Hematopoietic multipotent progenitor cell treated with erythropoietin and hydrocortisone succinate and interleukin-3 and kit ligand, for 17 days (in vitro differentiated cells): ENCODE results near the gene TOX3.

Source experiments
- DNase-seq: peaks from one replicate; pipeline ENCODE4 v3.0.0-alpha.2; 2015; ENCODE audit warnings: low spot score

TOX3 gene

DNA sequence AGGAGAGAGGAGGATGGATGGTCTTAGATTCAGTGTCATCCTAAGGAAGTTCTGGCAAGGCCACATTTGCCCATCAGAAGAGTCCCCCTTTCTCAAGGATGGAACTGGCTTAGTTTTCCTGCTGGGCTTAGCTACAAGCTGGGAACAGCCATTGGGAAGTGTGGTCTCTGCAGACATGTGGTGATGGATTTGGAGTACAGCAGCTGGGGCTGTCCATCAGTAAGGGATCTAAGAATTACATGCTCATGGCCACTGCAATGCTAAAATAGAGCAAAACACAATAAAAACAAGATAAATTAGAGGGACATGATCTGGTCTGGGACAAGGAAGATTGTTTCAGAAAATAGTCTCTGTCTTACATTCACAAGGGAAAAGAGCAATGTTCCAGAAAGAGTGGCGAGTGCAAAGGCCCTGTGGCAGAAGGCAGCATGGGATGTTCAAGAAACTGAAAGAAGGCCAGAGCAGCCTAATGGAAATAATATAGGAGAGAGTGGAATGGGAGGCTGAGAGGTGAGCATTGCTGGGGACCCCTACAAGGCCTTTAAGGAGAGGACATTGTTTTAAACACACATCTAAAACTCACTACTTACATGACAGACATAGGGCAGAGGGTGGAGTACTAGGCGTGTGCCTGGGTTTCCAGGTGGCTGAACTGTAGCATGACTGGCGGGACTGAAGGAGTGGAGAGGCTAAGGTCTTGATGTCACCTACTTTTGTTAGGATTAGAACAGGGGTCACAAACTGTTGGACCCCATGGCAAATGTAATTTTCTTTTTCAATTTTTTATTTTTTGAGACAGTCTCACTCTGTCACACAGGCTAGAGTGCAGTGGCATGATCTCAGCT is 17.0 kb upstream of the TOX3 start:
- DNase-seq: no peak

DNA sequence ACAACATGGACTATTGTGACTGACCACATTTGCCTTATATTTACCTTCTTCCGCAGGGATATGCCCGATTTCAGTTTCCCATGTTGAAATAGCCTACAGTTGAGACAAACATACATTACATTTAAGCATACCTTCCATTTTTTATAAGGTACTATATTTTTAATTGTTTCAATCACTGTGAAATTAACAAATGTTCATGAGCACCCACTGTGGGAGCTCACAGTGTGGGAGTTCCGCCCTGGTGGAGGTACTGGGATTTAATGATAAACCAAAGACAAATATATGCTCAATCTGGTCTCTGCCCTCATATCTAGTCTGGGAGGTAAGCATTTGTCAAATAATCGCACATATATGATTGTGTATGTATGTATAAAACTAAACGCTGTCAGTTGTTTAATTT is 15.8 kb upstream of the TOX3 start:
- DNase-seq: no peak

DNA sequence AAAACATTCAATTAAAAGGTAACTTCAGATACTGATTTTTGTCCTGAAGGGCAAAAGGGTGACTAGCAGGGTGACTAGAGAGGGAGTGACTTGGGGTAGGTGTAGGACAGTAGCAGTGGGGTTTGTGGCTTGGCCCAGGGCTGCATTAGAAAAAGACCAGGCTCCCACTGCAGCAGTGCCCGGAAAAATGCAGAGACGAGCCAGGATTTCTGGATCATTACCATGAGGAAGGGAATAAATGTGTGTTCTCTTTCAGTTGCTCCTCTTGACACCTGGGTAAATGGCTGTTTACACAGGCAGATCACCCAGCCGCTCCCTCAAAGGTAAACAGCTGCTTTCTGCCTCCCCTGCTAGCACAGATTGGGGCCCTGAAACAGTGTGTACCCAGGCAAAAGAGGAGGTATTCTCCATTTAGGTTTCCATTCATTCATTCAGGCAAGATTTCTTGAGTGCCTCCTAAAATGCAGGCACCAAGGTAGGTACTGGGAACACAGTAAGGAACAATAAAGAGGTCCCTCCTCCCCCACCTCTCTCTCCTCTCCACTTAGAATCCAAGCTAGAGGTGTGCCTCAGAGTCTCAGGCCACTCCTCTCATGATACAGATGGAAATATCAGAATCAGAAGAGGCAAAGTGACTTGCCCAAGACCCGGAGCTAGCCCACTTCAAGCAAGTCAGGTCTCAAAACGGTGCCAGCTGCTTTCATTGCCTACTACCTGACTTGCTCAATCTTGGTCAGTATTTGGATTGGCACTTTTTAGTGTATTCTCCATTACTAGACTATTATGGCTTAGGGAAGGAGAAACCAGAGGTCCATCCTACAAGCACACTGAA is 15.2 kb upstream of the TOX3 start:
- DNase-seq: no peak

DNA sequence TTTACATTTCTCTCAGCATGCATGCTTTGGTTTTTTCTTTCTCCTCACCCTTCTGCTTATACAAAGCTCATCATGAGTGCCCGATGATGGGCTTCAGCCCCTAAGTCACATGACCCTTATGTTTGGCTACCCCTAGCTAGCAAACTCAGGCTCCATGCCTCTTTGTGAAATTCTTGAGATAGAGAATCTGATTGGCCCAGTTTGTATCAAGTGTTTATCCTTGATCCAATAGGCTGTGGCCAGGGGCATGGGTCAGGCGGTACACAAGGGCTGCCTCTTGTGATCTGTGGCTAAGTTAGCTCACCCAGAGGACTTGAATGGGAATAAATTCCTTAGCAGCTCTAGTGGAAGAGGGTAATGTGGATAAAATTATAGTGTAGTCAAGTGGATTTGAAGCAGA is 11.5 kb upstream of the TOX3 start:
- no peak for DNase-seq

DNA sequence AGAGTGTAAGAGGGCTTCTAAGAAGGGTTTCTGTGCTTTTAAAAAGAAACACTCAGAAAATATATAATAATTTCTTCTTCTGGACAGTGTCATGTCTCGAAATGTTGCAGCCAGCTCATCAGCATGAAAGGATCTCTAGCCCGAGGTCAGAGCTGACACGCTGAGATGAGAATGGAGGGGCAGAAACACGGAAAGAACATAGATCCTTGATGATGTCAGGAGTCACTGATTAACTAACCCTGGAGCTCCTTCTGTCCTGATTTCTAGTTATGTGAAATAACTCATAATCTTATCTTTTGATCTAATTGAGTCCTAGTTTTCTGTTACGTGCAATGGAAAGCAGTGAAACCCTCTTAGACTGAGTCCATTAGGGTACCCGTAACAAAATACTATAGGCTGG is 10.3 kb upstream of the TOX3 start:
- no peak for DNase-seq

DNA sequence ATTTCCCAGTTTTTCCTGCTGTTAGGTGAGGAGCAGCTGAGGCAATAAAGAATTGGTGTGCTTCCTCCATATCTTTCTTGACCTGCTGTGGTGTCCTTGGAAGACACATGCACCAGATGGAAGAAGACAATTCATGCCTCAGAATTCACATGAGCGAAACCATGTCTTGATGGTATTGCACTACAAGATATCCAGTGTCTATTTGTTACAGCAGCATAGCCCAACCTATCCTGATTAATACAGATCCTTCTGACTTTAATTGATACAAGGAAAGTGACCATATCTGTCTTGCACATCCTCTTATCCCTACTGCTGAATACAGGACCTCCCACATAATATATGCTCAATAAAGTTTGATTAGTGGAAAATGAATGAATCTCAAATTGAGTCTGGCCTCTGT is 9.1 kb upstream of the TOX3 start:
- no peak for DNase-seq

DNA sequence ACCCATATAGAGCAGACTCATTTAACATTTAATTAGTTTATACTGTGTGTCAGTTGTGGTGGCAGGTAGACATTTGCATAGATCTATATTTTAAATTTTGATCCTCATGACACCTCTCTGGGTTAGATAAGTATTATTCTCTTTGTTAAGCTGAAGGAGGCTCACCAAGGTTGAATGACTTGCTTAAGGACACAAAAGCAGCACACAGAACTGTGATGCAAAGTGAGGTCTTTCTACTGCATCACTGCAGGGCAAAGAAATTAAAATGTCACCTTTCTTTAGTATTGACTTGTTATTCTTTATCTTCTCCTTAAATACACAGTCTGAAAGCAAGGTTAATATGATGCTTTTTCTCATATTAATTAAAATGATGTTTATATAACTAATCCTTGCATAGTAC is 8.6 kb upstream of the TOX3 start:
- DNase-seq: no peak

DNA sequence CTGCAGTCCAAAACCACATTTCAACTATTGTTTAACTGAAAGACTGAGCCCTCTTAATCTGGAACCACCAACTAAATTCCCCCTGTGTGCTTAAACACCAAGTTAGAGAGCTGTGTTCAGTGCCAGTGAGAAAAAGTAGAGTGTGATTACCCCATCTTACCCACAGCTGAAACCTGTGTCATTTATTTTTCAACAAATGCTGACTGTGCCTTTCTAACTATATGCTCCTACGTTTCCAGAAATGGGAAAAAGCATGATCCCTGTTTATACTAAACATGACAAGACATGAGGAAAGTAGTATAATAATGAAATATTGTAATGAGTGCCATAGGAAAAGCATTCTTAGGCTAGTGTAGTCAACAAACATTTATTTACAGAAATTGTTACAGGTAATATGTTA is 7.4 kb upstream of the TOX3 start:
- no peak for DNase-seq

DNA sequence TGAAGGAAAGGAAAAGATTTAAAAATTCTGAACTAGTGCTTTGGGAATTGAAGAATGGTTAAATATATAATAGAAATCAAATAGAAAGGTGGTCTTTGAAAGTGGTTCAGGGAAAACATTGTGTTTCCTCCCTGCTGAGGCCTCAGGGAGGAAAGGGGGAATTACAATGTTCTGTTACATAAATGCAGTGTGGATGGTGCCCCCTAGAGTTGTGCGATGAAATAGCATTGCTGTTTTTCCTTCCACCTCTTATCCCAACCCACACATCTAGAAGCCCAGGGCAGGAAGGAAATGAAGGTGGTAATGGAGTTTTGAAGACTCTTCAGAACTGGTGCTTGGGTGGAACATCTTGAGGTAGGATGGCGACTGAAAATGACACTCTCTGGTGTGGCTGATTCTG is 6.4 kb upstream of the TOX3 start:
- no peak for DNase-seq

DNA sequence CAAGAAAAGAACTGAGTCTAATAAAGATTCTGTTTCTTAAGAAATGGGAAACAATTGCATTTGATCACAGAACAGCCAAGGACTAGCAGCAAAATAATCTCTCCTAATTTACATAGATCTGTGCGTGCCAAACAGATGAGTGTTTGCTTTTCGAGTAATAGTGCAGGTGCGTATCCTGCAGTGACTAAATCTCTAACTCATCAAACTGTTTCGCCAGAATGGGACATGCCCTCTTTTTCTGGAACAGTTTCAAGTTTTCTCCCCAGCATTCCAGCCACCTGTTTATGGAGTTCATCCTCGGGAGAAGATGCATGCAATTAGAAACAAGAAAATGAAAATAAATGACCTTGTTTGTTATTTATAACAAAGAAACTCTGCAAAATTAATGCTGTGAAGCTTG is 5.7 kb upstream of the TOX3 start:
- no peak for DNase-seq

DNA sequence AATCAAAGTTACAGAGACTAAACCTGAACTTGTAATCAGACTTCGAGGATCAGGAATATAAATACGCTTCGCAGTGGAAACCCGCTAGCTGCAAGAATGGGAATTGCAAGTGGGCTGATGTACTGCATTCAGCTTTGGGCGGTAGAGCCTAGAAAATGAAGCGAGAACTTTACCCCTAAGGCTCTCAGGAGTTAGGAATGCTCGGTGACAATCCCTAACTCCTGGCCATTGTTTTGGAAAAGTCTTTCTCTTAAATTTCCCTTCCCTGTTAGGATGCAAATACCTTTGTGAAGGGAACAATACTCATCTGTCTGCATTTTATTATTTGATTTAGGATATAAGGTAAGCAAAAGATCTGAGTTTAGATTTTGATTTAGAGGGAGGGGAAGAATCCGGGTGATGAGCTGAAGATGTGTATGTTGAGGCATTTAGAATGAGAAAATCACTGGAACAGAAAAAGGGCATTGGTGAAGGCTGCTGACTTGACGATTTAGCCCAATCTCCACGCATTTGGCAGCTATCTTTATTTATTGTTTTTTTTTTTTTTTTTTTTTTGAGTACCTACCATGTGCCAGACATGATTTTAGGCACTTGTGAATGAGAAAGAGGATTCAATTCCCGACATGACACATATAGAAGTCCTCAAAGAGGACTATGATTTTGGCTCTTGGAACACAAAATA is 2.2 kb upstream of the TOX3 start:
- DNase-seq: no peak

DNA sequence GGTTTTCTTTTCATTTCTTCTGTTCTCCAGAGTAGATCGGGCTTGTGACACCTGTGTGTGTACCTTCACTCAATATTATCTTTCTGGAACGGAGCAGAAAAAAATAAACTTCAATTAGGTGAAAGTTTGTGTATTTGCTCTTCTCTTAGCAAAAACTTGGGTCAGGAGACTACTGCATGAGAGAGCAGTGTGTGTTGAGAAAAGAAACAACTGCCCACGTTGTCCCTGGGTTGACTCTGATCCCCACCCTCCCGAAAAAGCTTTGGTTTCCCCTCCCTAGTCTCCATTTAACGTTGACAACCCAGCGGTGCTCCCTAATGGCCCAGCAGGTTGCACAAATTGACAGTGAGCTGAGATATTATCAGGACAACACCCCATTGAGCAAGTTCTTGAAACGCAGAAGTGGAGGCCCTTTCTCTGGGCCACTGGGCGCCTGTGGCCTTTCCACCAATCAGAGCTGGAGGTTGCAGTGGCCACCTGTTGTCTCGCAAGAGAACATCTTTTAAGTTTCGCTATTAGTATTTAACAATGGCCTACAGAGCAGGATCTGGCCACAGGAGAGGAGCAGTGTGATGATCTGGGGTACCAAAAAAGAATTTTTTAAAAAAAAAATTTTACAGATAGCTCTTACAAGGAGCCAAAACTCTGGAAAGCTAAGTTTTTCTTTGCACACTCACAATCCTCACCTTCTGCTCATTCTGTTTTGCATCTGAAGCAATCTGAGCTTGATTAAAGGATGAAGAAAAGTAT is 1.5 kb upstream of the TOX3 start:
- no peak for DNase-seq

DNA sequence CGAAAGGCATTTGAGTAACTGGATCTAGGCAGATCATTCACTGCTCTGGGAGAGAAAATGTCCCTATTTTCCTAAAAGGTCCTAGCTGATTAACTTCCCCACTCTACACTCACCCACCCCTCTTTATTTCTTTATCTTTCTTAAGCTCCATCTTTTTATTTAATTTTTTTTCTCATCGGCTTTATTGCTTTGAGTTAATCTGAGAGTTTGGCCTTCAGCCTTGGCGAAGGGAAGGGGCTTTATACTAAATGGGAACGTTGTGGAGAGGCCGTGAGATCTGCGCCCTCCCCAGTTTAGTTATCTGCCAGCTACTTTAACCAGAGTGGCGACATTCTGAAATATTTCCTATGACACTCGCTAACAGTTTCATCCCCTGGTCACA is 882 bp upstream of the TOX3 start:
- no peak for DNase-seq

DNA sequence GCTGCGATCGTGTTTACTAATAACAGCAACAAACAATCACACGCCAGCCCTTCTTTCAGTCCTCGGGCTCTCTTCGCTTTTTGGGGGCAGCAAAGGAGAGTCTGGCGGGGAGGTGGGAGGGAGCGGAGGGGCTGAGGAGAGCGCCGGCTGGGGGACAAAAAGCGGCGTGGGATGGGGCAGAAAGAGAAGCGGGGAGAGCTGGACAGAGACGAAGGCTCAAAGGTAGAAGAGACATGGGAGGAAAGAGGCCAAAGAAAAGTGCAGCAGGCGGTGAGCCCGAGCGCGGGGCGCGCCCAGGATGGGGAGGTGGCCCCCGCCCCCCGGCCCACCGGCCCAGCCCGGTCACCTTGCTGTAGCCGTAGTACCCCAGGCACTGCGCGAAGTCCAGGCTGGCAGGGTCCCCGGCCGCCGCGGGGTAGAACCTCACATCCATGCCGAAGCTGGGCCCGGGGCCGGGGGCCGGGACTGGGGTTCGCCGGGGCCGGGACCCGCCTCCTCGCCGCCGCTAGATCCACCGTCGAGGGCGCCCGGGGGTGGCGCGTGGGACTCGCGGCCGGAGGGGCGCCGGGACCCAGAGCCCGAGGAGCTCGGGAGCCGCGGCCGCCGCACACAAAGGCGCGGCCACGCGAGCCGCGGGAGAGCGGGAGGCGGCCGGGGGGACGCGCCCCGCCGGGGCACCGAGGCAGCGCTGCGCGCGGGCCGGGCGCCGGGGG is 496 bp downstream of the TOX3 start:
- no peak for DNase-seq

DNA sequence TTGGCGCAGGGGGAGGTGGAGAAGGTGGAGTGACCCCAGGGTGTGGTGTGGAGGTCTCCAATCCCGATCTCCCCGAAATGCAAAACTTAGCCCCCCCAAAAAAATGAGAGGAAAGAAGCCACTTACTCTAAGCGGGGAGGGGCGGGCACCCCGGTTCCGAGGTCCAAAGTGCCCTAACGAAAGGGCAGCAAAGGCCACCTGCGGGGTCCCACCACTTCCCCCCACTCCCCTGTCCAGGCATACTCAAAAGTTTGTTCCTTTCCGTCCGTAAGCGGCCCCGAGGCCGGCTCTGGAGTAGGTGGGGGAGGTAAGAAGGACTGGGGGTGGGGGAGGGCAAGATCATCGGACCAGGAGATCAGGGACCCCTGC is 1.1 kb downstream of the TOX3 start:
- DNase-seq: no peak

DNA sequence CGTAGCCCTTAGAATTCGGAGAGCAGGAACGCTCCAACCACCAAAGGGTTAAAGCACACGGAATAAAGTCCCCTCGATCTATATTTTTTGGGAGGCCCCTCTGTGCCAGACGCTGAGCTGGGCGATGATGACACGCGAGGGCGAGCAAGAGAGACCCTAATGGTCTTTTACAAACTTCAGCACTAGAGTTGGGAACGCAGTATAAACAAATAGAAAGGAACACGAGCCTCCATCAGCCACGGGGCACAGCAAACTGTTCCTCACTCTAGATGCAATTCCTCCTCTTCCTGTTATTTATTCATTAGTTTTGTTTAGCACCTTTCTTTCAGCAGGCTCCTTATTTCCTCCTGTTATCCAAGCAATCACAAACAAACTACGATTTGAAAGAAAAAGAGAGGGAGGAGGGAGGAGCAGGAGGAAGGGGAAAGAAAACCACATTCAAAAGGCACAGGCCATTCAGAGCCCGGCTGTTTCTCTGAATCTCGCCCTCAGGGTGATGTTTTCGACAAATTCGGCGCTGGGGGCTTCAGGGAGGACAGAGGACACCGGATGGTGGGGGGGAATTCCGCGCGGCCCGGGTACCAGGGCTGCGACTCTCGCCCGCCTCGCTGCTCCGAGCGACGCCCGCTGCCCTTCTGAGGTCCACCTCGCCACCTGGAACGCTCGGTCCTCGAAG is 1.6 kb downstream of the TOX3 start:
- no peak for DNase-seq

DNA sequence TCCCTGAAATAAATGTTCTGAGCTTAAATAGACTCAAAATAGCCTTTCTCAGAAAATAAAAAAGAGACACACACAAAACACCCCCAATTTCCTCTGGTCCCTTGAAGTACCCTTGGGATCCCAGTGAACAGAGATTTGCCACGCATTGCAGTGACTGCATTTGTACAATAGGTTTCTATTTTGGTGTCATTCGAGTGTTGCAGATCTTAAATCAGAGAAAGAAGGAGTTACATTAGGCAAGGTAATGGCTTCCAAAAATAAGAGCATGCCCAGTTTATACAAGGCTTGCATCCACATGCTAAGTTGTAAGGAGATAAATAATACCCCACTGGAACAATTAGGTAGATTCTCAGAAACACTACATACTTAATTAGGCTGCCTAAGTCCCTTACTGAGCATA is 2.2 kb downstream of the TOX3 start:
- DNase-seq: no peak

DNA sequence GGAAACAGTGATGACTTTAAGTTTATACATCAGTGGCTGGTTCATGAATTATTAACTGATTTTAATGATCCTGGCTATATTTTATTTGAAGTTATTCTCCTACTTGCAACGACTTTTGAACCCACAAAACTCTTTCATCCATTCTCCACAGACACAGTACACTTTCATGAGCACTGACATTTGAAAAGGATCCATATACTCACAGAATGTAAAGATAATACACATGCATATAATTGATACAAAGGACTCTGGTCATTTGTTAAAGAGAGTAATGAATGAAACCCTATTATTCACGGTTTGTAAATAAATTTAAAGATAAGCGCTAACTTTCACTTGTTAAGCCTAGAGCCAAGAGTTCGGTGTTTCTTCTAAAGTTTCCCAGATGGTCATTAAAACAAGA is 3.3 kb downstream of the TOX3 start:
- DNase-seq: no peak

DNA sequence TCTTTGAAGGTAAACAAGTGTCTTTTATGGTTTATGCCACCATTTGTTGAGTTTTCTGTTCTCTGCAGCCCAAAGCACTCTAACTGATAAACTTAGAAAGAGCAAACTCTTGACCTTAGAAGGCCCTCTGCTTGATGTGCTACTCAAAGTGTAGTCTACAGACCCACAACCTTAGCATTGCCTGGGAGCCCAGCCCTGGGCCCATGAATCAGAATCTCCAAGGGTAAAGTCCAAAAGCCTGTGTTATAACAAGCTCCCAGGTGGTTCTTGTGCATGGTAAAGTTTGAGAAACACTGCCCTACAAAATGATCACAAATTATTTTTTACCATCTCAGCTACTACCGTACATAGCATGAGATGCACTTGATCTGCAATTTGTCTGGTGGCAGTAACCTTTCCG is 6.0 kb downstream of the TOX3 start:
- no peak for DNase-seq

DNA sequence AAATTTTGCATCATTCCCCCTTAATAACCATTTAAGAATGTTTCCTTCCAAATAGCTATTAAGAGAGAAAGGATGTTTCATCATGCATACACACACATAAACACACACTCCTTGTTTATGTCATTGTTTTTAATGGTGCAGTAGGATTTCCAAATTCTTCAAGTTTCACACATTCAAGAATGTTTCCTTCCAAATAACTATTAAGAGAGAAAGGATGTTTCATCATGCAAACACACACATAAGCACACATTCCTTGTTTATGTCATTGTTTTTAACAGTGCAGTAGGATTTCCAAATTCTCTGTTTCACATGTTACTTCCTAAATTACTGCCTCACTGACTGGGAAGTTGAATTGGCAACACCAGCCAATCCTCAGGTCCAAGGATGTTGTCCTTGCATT is 7.8 kb downstream of the TOX3 start:
- DNase-seq: no peak

DNA sequence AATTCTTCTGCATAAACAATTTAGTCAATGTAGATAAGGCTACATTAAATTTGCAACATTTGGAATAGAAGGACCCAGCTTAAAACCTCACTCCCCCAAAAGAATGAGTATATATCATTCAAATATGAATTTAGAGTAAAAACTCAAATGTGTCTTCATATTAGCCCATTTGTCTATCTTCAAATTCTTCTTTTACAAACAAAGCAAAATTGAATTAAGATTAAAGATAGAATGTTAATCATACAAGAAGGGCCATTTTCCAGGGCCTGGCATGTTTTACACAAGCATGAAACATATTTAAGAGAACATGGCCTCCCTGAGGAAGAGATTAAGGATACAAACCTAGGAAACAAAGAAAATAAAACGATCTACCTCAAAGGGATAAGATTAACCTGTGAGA is 8.4 kb downstream of the TOX3 start:
- DNase-seq: no peak
